NCI-H2196 treated with DMSO at 0.1 percent for 48 hours (cell line): ENCODE results near the gene BIRC3.

Experiments used
- DNase-seq: peaks from one replicate; lab custom pipeline; 2025; ENCODE audit not compliant: unreplicated experiment; lab: John Stamatoyannopoulos, UW

Gene BIRC3

DNA sequence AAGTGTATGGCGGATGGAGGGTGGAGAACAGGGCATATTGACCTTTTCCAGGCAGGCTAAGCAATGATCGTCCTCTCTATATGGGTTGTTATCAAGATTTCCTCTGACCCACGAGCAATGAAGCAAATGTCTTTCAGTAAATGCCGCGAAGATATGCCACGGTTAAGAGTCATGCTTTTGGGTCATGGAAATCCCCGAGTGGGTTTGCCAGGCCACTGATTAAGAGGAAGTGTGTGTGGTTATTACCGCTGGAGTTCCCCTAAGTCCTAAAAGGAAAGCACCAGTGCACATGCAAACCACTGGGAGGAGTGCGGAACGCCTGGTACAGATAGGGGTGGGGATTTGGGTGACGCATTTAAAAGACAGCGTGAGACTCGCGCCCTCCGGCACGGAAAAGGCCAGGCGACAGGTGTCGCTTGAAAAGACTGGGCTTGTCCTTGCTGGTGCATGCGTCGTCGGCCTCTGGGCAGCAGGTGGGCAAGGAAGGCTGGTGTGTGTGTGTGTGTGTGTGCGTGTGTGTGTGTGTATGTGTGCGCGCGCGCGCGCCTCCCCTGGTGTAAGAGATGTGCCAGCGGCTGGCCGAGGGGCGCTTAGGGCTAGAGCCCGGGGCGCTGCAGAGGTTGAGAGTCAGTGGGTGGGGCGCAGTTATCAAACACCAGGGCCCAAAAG lies at the start of gene BIRC3:
BIRC3 (plus strand) TSS at position 386 of the 669 bp plus-strand sequence. CDS start 7,026 bp downstream, outside the sequence.
- DNase-seq: peak; percentile 79

DNA sequence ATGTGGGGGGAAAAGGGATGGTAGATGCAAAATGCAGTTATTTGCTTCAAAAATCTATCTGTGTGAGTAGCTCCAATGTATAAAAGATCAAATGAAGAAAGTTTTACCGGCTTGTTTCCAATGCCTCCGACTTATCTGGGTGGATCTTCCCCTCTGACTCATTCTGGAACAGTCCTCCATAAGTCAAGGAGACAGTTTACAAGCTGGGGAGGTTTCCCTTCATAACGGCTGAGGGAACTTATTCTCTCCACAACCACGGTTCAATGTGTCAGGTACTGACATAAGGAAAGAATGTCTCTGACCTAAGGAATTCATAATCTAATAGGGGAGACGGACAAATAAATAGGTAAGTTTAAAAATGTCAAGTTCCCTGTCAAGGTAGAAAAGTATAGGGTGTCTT lies 49.7 kb upstream of the BIRC3 start:
- no peak for DNase-seq

DNA sequence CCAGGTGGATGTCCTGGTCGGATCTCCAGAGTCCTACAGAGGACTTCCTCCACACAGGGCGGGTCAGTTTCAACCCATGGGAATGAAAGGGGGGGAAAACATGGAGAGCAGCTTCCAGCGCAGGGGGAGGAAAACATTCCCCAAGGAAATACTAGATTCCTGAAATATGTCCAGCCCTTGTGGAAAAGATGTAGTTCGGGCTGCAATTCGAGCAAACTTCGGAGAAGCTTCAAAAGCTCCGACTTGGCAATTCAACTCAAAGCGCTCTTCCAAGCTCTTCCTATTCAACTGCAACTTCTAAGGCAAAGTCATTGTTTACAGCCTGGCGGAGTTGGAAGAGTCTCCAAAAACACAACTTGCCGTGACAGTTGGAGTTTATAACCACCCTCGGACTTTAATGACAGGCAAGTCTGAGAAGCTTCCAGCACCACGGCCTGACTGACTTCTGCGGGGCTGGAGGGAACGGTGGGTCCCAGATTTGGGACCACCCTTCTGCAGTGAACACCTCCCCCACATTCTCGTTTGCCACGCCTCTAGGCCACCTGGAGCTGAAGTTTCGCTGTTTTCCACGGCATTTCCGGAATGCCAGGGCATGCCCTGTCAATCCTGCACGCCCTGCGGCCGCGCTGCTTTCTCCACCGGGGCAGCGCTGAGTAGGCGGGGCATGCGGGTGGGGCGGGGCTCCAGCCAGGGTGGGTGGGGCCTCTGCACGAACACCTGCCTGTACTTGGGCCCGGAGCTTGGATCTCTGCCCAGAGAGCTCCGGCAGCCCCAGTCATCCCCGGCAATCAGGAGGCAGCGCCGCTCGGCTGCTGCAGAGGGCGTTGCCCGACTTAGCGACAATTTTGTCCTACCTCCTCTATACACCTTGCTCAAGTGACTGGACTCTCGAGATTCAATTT lies 49.0 kb upstream of the BIRC3 start:
- DNase-seq: peak; percentile 14

DNA sequence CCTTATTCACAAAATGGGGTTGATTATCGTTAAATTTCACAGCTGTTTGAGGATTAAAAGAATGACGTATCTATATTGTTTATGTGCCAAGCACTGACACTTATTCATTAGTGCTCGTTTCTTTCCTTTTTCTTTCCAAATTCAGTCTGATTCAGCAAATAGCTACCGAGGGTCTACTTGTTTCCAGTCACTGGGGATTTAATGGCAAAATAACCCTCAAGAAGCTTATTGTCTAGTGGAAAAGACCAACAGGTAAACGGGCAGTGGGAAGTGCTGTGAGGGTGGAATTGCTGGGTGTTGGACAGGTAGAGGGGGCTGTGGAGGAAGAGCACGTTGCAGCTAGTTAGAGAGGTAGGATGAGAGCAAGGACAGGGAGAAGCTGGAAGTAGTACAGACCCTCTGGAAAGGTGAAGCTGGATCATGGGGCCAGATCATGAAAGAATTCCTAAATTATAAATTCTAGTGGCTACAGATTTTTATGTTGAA lies 48.3 kb upstream of the BIRC3 start:
- DNase-seq: no peak

DNA sequence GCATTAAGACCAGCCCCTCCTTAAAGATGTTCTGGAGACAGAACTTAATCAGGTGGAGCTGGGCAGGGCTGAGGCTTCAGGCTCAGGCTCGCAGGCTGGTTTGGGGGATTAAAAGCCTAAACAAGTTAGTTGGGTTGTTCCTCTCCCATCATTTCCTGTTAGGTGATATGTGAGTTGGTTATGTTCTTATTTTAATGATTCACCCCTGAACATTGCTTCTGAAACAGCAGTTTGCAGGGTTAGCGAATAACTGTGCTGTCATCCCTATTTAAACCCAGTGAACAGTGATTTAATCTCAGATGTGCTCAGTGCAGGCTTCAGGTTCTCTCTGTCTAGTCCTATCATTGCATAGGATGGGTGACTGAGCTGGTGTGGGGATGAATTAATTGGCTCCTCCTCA lies 47.4 kb upstream of the BIRC3 start:
- DNase-seq: no peak

DNA sequence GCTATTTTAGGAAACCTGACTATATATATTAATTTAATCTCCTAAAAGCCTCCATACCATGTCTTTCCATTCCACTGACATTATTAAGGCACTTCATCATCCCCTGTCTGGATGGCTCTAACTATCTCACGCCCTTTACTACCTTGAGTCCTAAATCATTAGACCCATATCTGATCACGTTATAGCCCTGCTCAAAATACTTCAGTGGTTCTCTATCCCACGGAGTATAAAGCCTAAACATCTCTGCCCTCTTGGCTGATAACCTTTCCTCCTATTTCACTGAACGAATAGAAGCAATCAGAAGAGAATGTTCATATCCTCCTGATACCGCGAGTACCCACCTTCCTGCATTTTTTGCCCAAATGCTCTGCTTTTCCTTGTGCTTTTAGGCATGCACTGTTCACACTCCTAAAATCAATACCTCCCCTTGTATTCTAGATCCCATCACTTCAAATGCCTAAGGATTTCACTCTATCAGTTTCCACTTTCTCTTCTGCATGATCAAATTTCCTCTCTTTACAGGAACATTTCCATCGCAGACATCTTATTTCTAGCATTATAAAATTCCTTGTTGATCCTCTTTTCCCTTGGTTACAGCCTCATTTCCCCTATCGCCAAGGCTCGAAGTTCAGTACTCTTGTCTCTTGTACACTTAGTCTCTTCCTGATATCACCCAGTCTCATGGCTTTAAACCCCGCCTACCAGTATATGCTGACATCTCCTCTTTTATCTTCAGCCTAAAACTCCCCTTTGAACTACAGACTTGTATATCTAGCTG lies 45.0 kb upstream of the BIRC3 start:
- no peak for DNase-seq

DNA sequence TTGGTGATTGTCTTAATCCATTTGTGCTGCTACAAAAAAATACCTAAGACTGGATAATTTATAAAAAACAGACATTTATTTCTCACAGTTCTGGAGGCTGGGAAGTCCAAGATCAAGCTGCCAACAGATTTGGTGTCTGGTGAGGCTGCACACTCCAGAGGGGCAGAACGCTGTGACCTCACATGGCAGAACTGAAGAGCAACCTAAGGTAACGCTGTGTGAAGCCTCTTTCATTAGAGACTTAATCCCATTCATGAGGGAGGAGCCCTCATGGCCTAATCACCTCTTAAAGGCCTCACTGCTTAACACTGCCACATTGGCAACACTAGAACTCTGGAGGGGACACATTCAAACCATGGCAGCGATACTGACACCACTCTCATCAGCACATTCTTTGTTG lies 42.7 kb upstream of the BIRC3 start:
- no peak for DNase-seq

DNA sequence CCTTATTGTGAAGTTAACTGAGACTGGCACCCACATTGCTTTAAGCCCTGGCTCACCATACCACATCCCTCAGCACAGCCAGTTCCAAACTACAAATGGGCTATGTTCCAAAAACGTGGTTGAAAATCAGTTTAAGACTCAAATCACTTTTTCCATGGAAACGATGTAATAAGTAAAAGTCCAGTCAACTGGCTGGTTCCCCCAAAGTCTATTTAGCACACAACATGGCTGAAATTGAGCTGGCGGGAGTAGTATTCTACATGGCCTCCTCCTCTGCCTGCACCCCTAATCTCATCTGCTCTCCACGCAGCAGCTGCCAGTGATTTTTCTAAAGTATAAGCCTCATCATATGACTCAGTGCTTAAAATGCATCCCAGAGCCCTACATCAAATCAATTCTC lies 40.9 kb upstream of the BIRC3 start:
- DNase-seq: no peak

DNA sequence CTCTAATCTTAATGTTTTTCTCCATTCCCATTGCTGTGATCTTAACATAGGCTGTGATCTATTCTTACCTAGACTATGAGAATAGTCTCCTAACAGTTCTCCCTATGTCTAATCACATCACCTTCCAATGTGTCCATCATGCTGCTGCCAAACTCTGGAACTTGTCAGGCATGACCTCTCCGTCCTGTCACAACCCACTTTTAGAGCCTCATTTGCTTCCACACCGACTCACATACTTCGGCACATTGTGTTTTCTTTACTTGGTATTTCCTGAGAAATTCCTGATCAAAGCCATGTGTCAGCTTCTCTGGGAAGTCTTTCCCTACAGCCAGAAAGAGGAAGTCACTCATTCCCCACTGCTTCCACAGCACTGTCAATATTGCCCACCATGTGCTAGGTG lies 40.5 kb upstream of the BIRC3 start:
- no peak for DNase-seq

DNA sequence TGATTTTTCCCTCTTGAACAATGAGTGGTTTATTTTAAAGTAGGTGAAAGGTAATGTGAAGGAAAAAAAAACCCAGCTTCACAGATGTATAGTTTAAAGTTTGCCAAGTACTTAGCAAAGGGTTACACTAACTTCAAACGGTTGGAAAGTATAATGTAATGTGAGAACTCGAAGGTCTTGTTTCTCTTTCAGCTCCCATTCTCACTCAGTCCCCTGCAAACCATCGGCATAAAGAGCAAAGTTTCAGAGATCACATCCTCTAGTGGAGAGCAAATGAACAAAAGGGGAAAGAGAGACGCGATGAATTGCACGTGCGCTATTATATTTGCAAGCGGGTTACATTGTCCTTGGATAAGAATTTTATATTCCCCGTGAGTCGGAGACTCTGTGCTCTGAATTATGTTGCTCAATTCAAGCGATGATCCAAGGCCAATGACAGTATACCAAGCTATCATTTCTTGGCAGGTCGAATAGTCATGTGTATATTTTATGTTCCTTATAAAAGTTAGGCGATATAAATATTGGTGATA lies 37.6 kb upstream of the BIRC3 start:
- DNase-seq: no peak

DNA sequence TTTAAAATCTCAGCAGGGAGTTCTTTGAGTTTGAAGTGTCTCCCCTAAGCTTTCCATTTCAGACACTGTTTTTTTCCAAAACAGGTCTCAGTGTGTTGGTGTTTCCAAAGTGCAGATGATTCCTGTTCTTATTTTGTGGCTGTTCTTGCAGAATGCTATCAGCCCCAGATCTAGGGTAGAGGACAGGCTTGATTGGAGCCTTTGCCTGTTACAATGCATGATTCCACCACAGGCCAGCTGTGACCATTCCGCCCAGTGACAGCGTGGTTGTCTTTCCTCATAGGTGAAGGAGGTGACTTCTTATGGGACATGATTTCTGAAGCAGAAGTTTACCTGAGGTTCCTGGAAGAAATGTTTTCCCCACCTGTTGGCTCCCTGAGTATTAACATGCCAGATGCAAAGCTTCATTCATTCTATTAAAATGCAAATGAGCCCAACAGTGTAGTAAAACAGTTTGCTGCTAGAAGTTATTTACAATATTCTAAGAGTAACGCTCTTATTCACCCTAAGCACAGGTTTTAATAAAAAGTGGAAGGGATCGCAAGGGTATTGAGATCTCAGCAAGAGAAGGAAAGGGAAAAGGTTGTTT lies 36.9 kb upstream of the BIRC3 start:
- DNase-seq: no peak

DNA sequence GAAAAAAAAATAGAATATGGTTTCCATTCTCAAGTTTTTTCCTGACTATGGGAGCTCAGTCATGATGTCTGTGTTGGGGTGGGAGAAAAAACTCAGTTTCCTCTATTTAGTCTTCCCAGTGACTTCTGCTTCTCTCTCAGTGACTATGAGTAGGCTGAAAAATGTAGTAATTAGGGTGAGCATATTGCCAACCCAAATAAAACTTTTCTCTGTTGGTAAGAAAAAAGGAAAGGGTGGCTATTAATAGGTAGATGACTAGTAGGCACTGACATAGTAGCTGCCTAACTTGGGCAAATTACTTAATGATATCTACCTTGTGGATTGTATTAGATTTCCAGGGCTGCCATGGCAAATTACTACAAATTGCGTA lies 34.2 kb upstream of the BIRC3 start:
- no peak for DNase-seq

DNA sequence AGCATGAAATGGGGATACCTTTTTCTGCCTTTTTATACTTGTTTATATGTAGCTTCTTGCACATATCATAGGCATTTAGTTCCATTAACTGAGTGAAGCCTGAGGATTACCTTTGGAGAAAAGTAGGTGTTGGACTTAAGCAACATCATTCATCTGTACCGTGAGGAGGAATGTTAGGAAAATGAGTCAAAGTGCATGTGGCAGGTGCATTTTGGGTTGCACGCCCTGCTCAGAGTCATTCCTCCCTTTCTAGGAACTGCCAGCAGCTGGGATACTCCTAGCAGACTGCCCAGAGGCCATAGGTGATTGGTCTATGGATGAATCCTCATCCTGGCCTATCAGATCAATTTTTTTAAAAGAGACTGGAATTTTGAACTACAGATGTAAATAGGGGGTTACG lies 33.3 kb upstream of the BIRC3 start:
- no peak for DNase-seq

DNA sequence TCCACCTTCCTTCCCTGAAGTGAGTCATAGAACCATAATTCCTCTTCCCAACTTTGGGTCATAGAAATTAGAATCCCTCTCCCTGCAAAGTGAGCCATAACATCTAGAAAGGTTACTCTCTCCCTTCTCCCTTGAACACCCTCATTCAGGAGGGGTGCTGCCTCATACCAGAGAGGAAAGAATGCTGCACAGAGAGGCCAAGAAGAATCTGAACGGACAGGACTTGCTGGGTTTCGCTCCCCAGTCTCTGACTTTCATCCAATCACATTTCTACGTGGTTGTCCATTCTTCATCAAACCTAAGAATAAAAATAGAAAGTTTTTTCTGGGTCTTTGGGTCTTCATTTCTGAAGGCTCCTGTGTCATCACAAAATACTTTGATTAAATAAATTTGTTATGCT lies 31.0 kb upstream of the BIRC3 start:
- no peak for DNase-seq

DNA sequence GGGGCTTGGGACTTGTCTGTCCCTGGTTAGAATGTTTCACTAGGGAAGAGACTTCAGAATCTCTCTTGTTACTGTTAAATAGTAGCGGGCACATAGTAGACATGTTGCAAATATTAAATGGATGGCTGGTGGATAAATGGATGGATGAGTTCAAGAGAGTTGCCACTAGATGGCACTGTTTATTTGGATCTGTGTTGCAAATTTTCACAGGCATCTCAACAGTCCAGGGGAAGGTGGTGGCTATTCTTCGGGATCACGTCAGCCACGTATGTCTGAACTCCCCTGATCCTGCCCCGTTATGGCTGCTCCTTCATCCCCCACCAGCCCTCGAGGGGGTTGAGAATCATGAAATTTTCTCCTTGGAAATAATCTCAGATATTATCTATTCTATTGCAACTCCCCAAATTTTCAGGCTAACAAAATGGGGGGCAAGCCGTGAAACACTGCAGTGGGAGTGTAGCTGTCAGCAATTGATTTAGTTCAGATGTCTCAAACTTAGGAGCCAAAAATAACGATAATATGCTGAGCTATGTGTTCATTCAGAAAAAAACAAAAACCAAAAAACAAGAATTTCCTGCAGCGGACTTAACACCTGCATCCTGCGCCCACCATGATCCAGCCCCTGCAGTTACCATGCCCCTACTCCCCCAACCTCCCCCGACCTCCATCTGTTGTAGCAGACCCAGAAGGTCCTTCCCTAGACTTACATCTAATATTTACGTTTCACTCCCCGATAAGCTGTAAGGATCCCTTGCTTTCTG lies 29.1 kb upstream of the BIRC3 start:
- DNase-seq: peak; percentile 73

DNA sequence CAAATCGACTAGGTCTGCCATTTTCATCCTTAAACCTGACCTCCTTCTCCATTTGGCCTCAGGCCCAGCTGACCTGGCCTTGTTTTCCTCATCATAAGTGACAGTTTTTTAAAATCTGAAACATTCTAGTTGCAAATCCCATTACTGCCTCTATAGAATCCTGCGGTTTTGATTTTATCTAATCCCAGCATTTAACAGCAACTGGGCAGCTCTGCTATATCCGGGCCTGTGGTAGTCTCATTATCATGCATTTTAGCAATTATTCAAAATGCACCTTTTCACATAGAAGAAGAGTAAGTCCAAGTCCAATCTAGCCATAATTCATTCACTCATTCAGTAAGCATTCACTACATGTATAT lies 28.6 kb upstream of the BIRC3 start:
- no peak for DNase-seq

DNA sequence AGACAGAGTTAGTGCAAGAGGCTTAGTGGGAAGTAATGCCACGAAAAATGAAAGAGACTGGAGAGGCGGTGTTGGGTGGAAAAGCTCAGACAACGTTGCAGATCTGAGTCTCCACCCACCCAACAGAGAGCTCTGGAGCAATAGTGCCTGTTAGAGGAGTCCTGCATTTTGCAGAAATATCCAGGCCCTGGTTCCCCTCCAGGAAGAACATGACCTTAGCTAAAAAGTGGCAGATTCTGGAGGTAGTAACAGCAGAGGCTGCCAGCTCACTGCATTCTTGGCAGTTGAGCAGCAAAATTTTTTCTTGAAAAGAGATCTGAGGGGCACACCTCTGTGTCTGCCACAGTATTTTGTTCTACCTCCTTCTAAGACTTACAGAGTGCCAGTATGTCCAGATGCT lies 27.7 kb upstream of the BIRC3 start:
- no peak for DNase-seq

DNA sequence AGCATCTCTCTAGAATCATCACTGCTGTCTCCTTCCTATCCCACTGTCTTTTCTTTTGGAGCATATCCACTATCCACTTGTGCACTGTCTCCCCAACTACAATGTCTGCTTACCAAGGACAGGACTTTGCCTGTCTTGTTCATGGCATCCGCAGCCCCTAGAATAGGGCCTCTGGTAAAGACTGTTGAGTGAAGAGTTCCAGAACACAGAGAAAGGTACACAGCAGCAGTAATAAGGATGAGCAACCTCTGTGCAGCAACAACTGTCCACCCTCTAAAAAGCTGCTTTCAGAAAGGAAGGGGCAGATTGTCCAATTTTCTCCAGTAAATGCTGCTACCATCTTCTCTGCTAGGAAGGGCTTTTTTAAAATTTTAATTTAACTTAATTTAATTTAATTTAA lies 25.5 kb upstream of the BIRC3 start:
- DNase-seq: no peak

DNA sequence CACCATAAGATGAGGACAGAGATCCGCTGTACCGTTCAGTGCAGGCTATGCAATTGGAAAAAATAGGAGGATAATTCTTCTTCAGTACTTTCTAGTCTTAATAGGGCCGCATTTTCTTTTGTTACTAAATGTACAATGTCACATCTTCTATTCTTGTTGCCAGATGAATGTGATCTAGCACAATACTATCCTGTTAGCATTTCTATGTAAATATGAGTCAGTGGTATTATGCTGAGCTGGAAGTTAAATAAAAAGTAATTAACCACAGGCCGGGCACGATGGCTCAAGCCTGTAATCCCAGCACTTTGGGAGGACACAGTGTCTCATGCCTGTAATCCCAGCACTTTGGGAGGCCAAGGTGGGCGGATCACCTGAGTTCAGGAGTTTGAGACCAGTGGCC lies 24.4 kb upstream of the BIRC3 start:
- DNase-seq: no peak

DNA sequence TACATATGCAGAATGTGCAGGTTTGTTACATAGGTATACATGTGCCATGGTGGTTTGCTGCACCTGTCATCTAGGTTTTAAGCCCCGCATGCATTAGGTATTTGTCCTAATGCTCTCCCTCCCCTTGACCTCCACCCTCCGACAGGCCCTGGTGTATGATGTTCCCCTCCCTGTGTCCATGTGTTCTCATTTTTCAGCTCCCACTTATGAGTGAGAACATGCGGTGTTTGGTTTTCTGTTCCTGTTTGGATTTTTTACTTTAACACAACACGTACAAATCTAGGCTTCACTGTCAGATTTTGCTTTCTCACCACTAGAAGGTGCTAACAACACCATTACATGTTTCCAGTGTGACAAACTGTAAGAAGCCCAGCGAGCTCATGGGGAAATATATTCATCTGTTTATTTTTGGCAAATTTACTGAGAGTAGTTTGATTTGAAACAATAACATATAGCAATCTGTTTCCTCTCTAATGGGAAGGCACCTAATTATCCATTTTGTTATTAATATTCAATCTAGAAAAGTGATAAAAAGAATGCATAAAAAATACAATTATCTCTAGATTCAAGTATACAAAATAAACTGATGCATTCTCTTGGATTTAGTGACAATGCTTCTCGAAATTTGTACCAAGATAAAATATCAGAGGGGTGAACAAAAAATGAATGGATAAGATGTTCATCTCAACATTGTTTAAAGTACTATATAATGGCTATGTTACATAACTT lies 23.2 kb upstream of the BIRC3 start:
- no peak for DNase-seq
